Tibial nerve (tissue), 4 donors: Measurements from ENCODE around the gene NCAM2.

Experiments
- EP300 ChIP-seq, 2 donors: sonication (generic); formaldehyde crosslinking; IDR thresholded peaks; one replicate each; pipeline ENCODE4 v1.6.1; 2017; ENCODE audit warnings: antibody characterized with exemption in 2 of 2, mild to moderate bottlenecking in 1 of 2
- POLR2A ChIP-seq, 2 donors: fragments of 450-650 bp; IDR thresholded peaks; one replicate each; pipeline ENCODE4 v1.6.1; 2017; ENCODE audit warnings: antibody characterized with exemption in 2 of 2, mild to moderate bottlenecking in 2 of 2, moderate library complexity in 2 of 2
- TF ChIP-seq, protein P1 (sequence below), 5 experiments: fragments of 200-600 bp in 3 of 5; fragments of 450-650 bp in 2 of 5; sonication (generic) in 3 of 5; IDR thresholded peaks; one replicate each; pipeline ENCODE4 v1.5.1; 2016 to 2019; ENCODE audit warnings: antibody characterized with exemption in 5 of 5, mild to moderate bottlenecking in 3 of 5, moderate library complexity in 2 of 5

DNA sequence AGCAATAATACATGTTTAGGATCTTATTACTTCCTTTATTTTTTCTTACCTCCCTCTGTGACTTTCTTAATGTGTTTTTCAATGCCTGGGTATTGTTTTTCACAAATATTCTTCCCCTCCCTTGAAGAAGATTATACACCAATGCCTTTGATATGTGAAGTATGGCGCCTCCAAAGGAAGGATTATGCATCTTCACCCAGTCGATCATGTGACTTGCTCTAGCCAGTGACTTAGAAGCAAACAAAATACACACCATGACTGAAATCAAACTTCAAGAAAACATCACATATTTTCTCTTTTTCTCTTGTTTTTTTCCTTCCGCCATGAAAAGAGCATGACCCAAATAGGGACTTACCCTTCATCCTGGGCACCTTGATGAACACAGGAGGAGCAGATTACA is 297.1 kb downstream of the NCAM2 start:
- TF ChIP-seq, protein P1, sequence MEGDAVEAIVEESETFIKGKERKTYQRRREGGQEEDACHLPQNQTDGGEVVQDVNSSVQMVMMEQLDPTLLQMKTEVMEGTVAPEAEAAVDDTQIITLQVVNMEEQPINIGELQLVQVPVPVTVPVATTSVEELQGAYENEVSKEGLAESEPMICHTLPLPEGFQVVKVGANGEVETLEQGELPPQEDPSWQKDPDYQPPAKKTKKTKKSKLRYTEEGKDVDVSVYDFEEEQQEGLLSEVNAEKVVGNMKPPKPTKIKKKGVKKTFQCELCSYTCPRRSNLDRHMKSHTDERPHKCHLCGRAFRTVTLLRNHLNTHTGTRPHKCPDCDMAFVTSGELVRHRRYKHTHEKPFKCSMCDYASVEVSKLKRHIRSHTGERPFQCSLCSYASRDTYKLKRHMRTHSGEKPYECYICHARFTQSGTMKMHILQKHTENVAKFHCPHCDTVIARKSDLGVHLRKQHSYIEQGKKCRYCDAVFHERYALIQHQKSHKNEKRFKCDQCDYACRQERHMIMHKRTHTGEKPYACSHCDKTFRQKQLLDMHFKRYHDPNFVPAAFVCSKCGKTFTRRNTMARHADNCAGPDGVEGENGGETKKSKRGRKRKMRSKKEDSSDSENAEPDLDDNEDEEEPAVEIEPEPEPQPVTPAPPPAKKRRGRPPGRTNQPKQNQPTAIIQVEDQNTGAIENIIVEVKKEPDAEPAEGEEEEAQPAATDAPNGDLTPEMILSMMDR (IDR thresholded peaks at IDR 0.05): no peak
- TF ChIP-seq POLR2A (IDR thresholded peaks at IDR 0.05) (no peak), EP300 (IDR thresholded peaks at IDR 0.05) (no peak)
